Measurements from ENCODE around the gene SEMA4B.

SEMA4B gene

GRCh38 chr15:90223441-90224165 lies 22.5 kb downstream of the SEMA4B start:
- in situ Hi-C loops (cut with MboI; ENCODE audit: low sequenced_read_pairs): loop anchor here (10.0 kb wide), 1 partner anchor 59 kb away; no protein-coding TSS in a partner anchor

GRCh38 chr15:90225047-90225446 lies 23.9 kb downstream of the SEMA4B start:
- in situ Hi-C loops (cut with MboI; ENCODE audit: low sequenced_read_pairs): loop anchor here (10.0 kb wide), 1 partner anchor 60 kb away; no protein-coding TSS in a partner anchor

- in situ Hi-C loops (cut with MboI; ENCODE audit: low sequenced_read_pairs): loop anchor here (10.0 kb wide), 1 partner anchor 61 kb away; no protein-coding TSS in a partner anchor
Measured at GRCh38 chr15:90225504-90226234, 24.5 kb downstream of the SEMA4B start.

GRCh38 chr15:90227336-90227735 lies 26.2 kb downstream of the SEMA4B start:
- in situ Hi-C loops (cut with MboI; ENCODE audit: low sequenced_read_pairs): loop anchor here (10.0 kb wide), 1 partner anchor 63 kb away; no protein-coding TSS in a partner anchor

- in situ Hi-C loops (cut with MboI; ENCODE audit: low sequenced_read_pairs): loop anchor here (10.0 kb wide), 1 partner anchor 63 kb away; no protein-coding TSS in a partner anchor
Measured at GRCh38 chr15:90227816-90228772, 27.0 kb downstream of the SEMA4B start.

- in situ Hi-C loops (cut with MboI; ENCODE audit: low sequenced_read_pairs): loop anchor here (10.0 kb wide), 1 partner anchor 64 kb away; no protein-coding TSS in a partner anchor
Measured at GRCh38 chr15:90228960-90229359, 27.8 kb downstream of the SEMA4B start.

GRCh38 chr15:90230071-90230494 lies 29.0 kb downstream of the SEMA4B start:
- in situ Hi-C loops (cut with MboI; ENCODE audit: low sequenced_read_pairs): no loop called here

GRCh38 chr15:90230610-90231009 lies 29.5 kb downstream of the SEMA4B start:
- in situ Hi-C loops (cut with MboI; ENCODE audit: low sequenced_read_pairs): no loop called here

- in situ Hi-C loops (cut with MboI; ENCODE audit: low sequenced_read_pairs): no loop called here
Measured at GRCh38 chr15:90231028-90232017, 30.2 kb downstream of the SEMA4B start.

GRCh38 chr15:90232196-90232595 lies 31.1 kb downstream of the SEMA4B start:
- in situ Hi-C loops (cut with MboI; ENCODE audit: low sequenced_read_pairs): no loop called here

- in situ Hi-C loops (cut with MboI; ENCODE audit: low sequenced_read_pairs): no loop called here
Measured at GRCh38 chr15:90232941-90233386, 31.8 kb downstream of the SEMA4B start.

GRCh38 chr15:90233387-90234095 lies 32.4 kb downstream of the SEMA4B start, which contains the start of gene CIB1:
CIB1 (minus strand) TSS chr15:90233941; CDS start chr15:90233885, 56 bp downstream.
- in situ Hi-C loops (cut with MboI; ENCODE audit: low sequenced_read_pairs): no loop called here

- in situ Hi-C loops (cut with MboI; ENCODE audit: low sequenced_read_pairs): no loop called here
Measured at GRCh38 chr15:90234096-90234988, 33.2 kb downstream of the SEMA4B start, which contains the start of gene GDPGP1. GDPGP1 (plus strand) TSS chr15:90234209; CDS start chr15:90240909, 6,700 bp downstream.

GRCh38 chr15:90239371-90239770 lies 38.2 kb downstream of the SEMA4B start:
- in situ Hi-C loops (cut with MboI; ENCODE audit: low sequenced_read_pairs): no loop called here

GRCh38 chr15:90240856-90241255 lies 39.7 kb downstream of the SEMA4B start:
- in situ Hi-C loops (cut with MboI; ENCODE audit: low sequenced_read_pairs): no loop called here

- in situ Hi-C loops (cut with MboI; ENCODE audit: low sequenced_read_pairs): no loop called here
Measured at GRCh38 chr15:90241343-90242192, 40.4 kb downstream of the SEMA4B start.
